ENCODE data around the gene KLF18. TPM values are rescaled to one million over a fixed set of nuclear protein-coding genes. Genes with fewer than 3 reads are reported as not detected.
A peak's percentile ranks its signal among the peaks of the same experiment; 100 is the strongest.

Gene KLF18
- polyA plus RNA-seq, 3 donors = not detected

- Mint-ChIP-seq H3K4me1 (no peaks in the 10 kb centered on the region), H3K27ac (no peak overlapping the region)
- TF ChIP-seq CTCF (IDR thresholded peaks at IDR 0.05) = no peak
These were observed 9.9 kb upstream of the KLF18 start for GRCh38 chr1:44151332-44151731.

GRCh38 chr1:44147582-44147981 is 6.2 kb upstream of the KLF18 start:
- no peak overlapping the region for H3K4me2 ChIP-seq (replicated peaks; ENCODE audit: extremely low read depth, low read length, poor library complexity, severe bottlenecking)
- TF ChIP-seq CTCF (IDR thresholded peaks at IDR 0.05) = no peak
- DNase-seq = no peak
- peaks cover 0 to 3% of the 10 kb centered on the region in 2 donors for H3K27me3 ChIP-seq (ENCODE audit: control insufficient read depth in 2 of 2, insufficient read depth in 2 of 2, low read length in 2 of 2)
- Mint-ChIP-seq H3K9me3 (peaks cover 20 to 38% (median 32%) of the 10 kb centered on the region in 7 donors), H3K36me3 (no peaks in the 10 kb centered on the region), H3K4me1 (no peaks in the 10 kb centered on the region), H3K27ac (peak overlapping the region in 1 of 7 donors; percentile 1), H3K27me3 (ENCODE audit: low read depth in 3 of 3) (peaks cover 2 to 18% (median 3%) of the 10 kb centered on the region in 3 donors), H3K4me3 (no peak overlapping the region)
- H3K9ac ChIP-seq (ENCODE audit: insufficient read depth, low read length, poor library complexity, severe bottlenecking) = no peak overlapping the region
- no peaks in the 10 kb centered on the region for H4K20me1 ChIP-seq (ENCODE audit: insufficient read depth, low read length)
- intact Hi-C loops (cut with micrococcal nuclease) = no loop called here
- no peak overlapping the region for H3K4me3 ChIP-seq (replicated peaks in 1 of 3; ENCODE audit: low read depth in 2 of 3, low read length in 3 of 3)
- WGBS (ENCODE audit: insufficient coverage) = no CpG with 5 or more reads among the region's 3 CpGs
- H3K27ac ChIP-seq (ENCODE audit: low read depth in 1 of 2, low read length in 2 of 2) = no peak overlapping the region
- no peaks in the 10 kb centered on the region for H3K79me2 ChIP-seq (ENCODE audit: insufficient read depth, low read length)
- H3K36me3 ChIP-seq (replicated peaks in 1 of 2; ENCODE audit: control insufficient read depth in 1 of 2, insufficient read depth in 2 of 2, low read length in 2 of 2) = no peaks in the 10 kb centered on the region
- H3K4me1 ChIP-seq (ENCODE audit: control insufficient read depth in 1 of 2, insufficient read depth in 2 of 2, low read length in 2 of 2) = no peaks in the 10 kb centered on the region
- peaks cover 21 to 29% of the 10 kb centered on the region in 2 donors for H3K9me3 ChIP-seq (replicated peaks in 1 of 2; ENCODE audit: control insufficient read depth in 1 of 2, insufficient read depth in 1 of 2, low read length in 2 of 2)
- H2AFZ ChIP-seq (ENCODE audit: insufficient read depth, low read depth, low read length, poor library complexity, severe bottlenecking) = no peak overlapping the region

More at GRCh38 chr1:44151332-44151731, 9.9 kb upstream of the KLF18 start:
- Histone ChIP-seq H3K9me3 (replicated peaks in 1 of 2; ENCODE audit: control insufficient read depth in 1 of 2, insufficient read depth in 1 of 2, low read length in 2 of 2) (peaks cover 0 to 8% of the 10 kb centered on the region in 2 donors), H2AFZ (ENCODE audit: insufficient read depth, low read depth, low read length, poor library complexity, severe bottlenecking) (no peak overlapping the region), H3K36me3 (replicated peaks in 1 of 2; ENCODE audit: control insufficient read depth in 1 of 2, insufficient read depth in 2 of 2, low read length in 2 of 2) (no peaks in the 10 kb centered on the region), H3K9ac (ENCODE audit: insufficient read depth, low read length, poor library complexity, severe bottlenecking) (no peak overlapping the region), H3K27ac (ENCODE audit: low read depth in 1 of 2, low read length in 2 of 2) (no peak overlapping the region), H3K4me1 (ENCODE audit: control insufficient read depth in 1 of 2, insufficient read depth in 2 of 2, low read length in 2 of 2) (no peaks in the 10 kb centered on the region), H4K20me1 (ENCODE audit: insufficient read depth, low read length) (no peaks in the 10 kb centered on the region), H3K79me2 (ENCODE audit: insufficient read depth, low read length) (no peaks in the 10 kb centered on the region), H3K27me3 (ENCODE audit: control insufficient read depth in 2 of 2, insufficient read depth in 2 of 2, low read length in 2 of 2) (peaks cover 0 to 3% of the 10 kb centered on the region in 2 donors), H3K4me3 (replicated peaks in 1 of 3; ENCODE audit: low read depth in 2 of 3, low read length in 3 of 3) (no peak overlapping the region), H3K4me2 (replicated peaks; ENCODE audit: extremely low read depth, low read length, poor library complexity, severe bottlenecking) (no peak overlapping the region)
- no CpG with 5 or more reads among the region's 6 CpGs for WGBS (ENCODE audit: insufficient coverage)
- intact Hi-C loops (cut with micrococcal nuclease) = no loop called here
- H3K4me3 Mint-ChIP-seq = no peak overlapping the region
- H3K27me3 Mint-ChIP-seq (ENCODE audit: low read depth in 3 of 3) = peaks cover 3 to 14% (median 6%) of the 10 kb centered on the region in 3 donors
- DNase-seq = no peak
- H3K9me3 Mint-ChIP-seq = peaks cover 3 to 8% (median 5%) of the 10 kb centered on the region in 7 donors
- H3K36me3 Mint-ChIP-seq = no peaks in the 10 kb centered on the region

Measured in CD14-positive monocyte (primary cell).